OCI-LY7 (cell line): ENCODE data around the gene GLT8D2.

Source experiments
- EZH2phosphoT487 ChIP-seq: fragments of 200-600 bp; sonication (generic); IDR thresholded peaks from 2 replicates; pipeline ENCODE4 v1.6.1; 2018; ENCODE audit warnings: low read depth, borderline replicate concordance, mild to moderate bottlenecking, mixed run types, antibody characterized with exemption, low read length, moderate library complexity, mixed read lengths
- TF ChIP-seq, protein P1 (sequence below): fragments of 200-600 bp; sonication (generic); conservative IDR thresholded peaks from 2 replicates; pipeline ENCODE4 v1.5.1; 2014; ENCODE audit warnings: mild to moderate bottlenecking, antibody characterized with exemption, low read length, moderate library complexity, mixed read lengths

DNA sequence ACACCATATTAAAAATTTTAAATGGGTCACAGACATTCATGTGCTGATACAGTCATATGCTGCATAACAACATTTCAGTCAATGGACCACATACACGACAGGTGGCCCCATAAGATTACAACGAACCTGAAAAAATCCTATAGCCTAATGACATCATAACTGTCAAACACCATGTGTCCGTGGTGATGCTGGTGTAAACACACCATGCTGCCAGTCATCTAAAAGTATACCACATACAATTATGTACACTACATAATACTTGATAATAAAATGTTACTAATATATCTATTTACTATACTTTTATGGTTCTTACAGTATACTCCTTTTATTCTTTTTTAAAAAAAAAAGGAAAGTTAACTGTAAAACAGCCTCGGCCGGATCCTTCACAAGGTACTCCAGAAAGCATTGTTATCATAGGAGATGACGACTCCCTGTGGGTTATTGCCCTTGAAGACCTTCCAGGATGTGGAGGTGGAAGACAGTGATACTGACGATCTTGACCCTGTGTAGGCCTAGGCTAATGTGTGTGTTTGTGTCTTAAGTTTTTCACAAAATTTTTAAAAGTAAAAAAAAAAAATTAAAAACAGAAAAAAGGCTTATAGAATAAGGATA, 89.3 kb downstream of the GLT8D2 start:
- TF ChIP-seq, protein P1, sequence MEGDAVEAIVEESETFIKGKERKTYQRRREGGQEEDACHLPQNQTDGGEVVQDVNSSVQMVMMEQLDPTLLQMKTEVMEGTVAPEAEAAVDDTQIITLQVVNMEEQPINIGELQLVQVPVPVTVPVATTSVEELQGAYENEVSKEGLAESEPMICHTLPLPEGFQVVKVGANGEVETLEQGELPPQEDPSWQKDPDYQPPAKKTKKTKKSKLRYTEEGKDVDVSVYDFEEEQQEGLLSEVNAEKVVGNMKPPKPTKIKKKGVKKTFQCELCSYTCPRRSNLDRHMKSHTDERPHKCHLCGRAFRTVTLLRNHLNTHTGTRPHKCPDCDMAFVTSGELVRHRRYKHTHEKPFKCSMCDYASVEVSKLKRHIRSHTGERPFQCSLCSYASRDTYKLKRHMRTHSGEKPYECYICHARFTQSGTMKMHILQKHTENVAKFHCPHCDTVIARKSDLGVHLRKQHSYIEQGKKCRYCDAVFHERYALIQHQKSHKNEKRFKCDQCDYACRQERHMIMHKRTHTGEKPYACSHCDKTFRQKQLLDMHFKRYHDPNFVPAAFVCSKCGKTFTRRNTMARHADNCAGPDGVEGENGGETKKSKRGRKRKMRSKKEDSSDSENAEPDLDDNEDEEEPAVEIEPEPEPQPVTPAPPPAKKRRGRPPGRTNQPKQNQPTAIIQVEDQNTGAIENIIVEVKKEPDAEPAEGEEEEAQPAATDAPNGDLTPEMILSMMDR = no peak
- TF ChIP-seq EZH2phosphoT487 = no peak
